Activated T-cell treated with anti-CD3 and anti-CD28 coated beads, Interleukin-2, amount 50 U/mL, for 72 hours (primary cell): ENCODE measurements around the gene PDE1C. TPM values are rescaled to one million over a fixed set of nuclear protein-coding genes. Genes with fewer than 3 reads are reported as not detected.

Experiments
- ATAC-seq, 2 donors: fragments of 150-1000 bp; cut with Tn5 transposase; replicated peaks in 1 of 2; 2 replicates each; pipeline ENCODE4 v1.10.0; 2021; ENCODE audit warnings: moderate library complexity in 2 of 2, mild to moderate bottlenecking in 1 of 2
- DNase-seq, 2 donors: peaks; one replicate each; pipeline ENCODE4 v3.0.0; 2021 to 2022; ENCODE audit warnings: mixed read lengths in 1 of 2
- H3K27ac Mint-ChIP-seq: one replicate; pipeline ENCODE4 v1.8.0; 2022; ENCODE audit warnings: mild to moderate bottlenecking, moderate library complexity, mixed read lengths
- H3K27me3 Mint-ChIP-seq: one replicate; pipeline ENCODE4 v1.8.0; 2022; ENCODE audit warnings: low read depth, mixed read lengths
- H3K36me3 Mint-ChIP-seq, 2 donors: one replicate each; pipeline ENCODE4 v1.8.0; 2022; ENCODE audit warnings: mixed read lengths in 2 of 2, mild to moderate bottlenecking in 1 of 2; ENCODE audit not compliant: insufficient read depth in 2 of 2
- H3K4me1 Mint-ChIP-seq: one replicate; pipeline ENCODE4 v1.8.0; 2022; ENCODE audit warnings: low read depth, mixed read lengths
- H3K4me3 Mint-ChIP-seq, 2 donors: one replicate each; pipeline ENCODE4 v1.8.0; 2022; ENCODE audit warnings: mild to moderate bottlenecking in 2 of 2, mixed read lengths in 2 of 2, moderate library complexity in 2 of 2
- H3K9me3 Mint-ChIP-seq, 2 donors: one replicate each; pipeline ENCODE4 v1.8.0; 2022; ENCODE audit warnings: mixed read lengths in 2 of 2
- total RNA-seq, 2 donors: library from RNA; stranded (reverse); gene quantifications; one replicate each; pipeline ENCODE4 v1.2.3, GENCODE V29; 2022

The PDE1C gene
- total RNA-seq, 2 donors from 2014 or later: not detected

- Mint-ChIP-seq H3K36me3 (no peaks in the 10 kb centered on the region), H3K27me3 (no peaks in the 10 kb centered on the region), H3K27ac (no peak overlapping the region), H3K9me3 (no peaks in the 10 kb centered on the region), H3K4me1 (no peaks in the 10 kb centered on the region), H3K4me3 (no peak overlapping the region)
- DNase-seq: no peak
- no peak for ATAC-seq
These were observed 349.8 kb downstream of the PDE1C start for GRCh38 chr7:31720366-31720765.

GRCh38 chr7:31716355-31716754 is 353.9 kb downstream of the PDE1C start:
- H3K27me3 Mint-ChIP-seq: no peaks in the 10 kb centered on the region
- no peak overlapping the region for H3K4me3 Mint-ChIP-seq
- DNase-seq (no peak), ATAC-seq (no peak)
- no peak overlapping the region for H3K27ac Mint-ChIP-seq
- no peaks in the 10 kb centered on the region for H3K4me1 Mint-ChIP-seq
- peaks cover 0 to 7% of the 10 kb centered on the region in 2 donors for H3K9me3 Mint-ChIP-seq
- peaks cover 0 to 1% of the 10 kb centered on the region in 2 donors for H3K36me3 Mint-ChIP-seq

- no peak overlapping the region for H3K4me3 Mint-ChIP-seq
- ATAC-seq (no peak), DNase-seq (no peak)
- peaks cover 0 to 7% of the 10 kb centered on the region in 2 donors for H3K9me3 Mint-ChIP-seq
- H3K27ac Mint-ChIP-seq: no peak overlapping the region
- no peaks in the 10 kb centered on the region for H3K27me3 Mint-ChIP-seq
- no peaks in the 10 kb centered on the region for H3K4me1 Mint-ChIP-seq
- peaks cover 0 to 1% of the 10 kb centered on the region in 2 donors for H3K36me3 Mint-ChIP-seq
These were observed 360.0 kb downstream of the PDE1C start for GRCh38 chr7:31710171-31710570.

- Mint-ChIP-seq H3K4me3 (no peak overlapping the region), H3K27ac (no peak overlapping the region), H3K4me1 (no peaks in the 10 kb centered on the region), H3K9me3 (peaks cover 0 to 2% of the 10 kb centered on the region in 2 donors), H3K27me3 (no peaks in the 10 kb centered on the region), H3K36me3 (no peaks in the 10 kb centered on the region)
- ATAC-seq: no peak
- DNase-seq: no peak
These were observed 363.1 kb downstream of the PDE1C start for GRCh38 chr7:31707089-31707488.

- no peaks in the 10 kb centered on the region for H3K9me3 Mint-ChIP-seq
- ATAC-seq: no peak
- no peaks in the 10 kb centered on the region for H3K27me3 Mint-ChIP-seq
- DNase-seq: no peak
- no peak overlapping the region for H3K27ac Mint-ChIP-seq
- H3K4me1 Mint-ChIP-seq: no peaks in the 10 kb centered on the region
- no peak overlapping the region for H3K4me3 Mint-ChIP-seq
- no peaks in the 10 kb centered on the region for H3K36me3 Mint-ChIP-seq
These were observed 364.8 kb downstream of the PDE1C start for GRCh38 chr7:31705377-31705776.

- DNase-seq: no peak
- Mint-ChIP-seq H3K9me3 (no peaks in the 10 kb centered on the region), H3K4me3 (no peak overlapping the region), H3K27me3 (no peaks in the 10 kb centered on the region), H3K27ac (no peak overlapping the region), H3K4me1 (no peaks in the 10 kb centered on the region), H3K36me3 (no peaks in the 10 kb centered on the region)
- no peak for ATAC-seq
These were observed 367.9 kb downstream of the PDE1C start for GRCh38 chr7:31702354-31702753.
